ENCODE data around the gene ADAMTS17.

The ADAMTS17 gene

DNA sequence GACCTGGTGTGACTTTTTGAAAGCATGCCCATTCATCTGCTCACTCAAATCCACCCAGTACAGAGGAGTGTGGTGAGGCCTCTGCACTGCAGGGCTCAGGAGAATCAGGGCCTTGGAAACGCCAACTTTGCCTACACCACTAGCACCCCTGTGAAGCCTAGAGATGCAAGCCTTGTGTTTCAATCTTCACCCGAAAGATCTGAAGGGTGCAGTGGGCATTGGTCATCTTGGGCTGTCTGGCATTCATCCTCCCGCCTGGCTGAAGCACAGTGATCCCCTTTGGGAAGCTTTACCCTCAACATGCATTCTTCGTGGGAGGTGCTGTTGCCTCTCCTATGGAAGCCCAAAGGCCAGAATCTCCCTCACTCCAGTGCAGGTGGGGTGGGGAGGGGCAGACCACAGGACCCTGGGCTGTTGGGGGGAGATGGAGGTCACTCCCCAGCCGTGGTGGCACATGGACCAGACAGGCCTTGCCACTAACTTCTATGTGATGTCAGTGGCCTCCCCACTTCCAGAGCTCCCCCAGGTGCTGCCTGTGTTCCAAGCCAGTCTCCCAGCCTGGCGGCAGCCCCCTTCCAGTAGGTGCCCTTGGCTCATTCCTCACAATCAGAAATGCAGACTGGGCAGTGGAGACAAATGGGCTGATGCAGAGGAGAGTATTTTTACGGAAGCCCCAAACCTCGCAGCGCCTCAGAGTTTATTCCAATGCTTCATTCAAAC lies 92.5 kb downstream of the ADAMTS17 start:
- H3K4me1 ChIP-seq (ENCODE audit: control insufficient read depth, insufficient read depth, low read length), result peaks cover 2% of the 10 kb centered on the region
- H3K27ac ChIP-seq (ENCODE audit: low read length), result no peak overlapping the region
- no peaks in the 10 kb centered on the region for H3K27me3 ChIP-seq (ENCODE audit: control insufficient read depth in 1 of 2, insufficient read depth in 2 of 2, low read length in 2 of 2)
- no peaks in the 10 kb centered on the region for H3K36me3 ChIP-seq (ENCODE audit: control insufficient read depth in 2 of 2, insufficient read depth in 2 of 2, low read length in 2 of 2)
- no peaks in the 10 kb centered on the region for H3K9me3 ChIP-seq (ENCODE audit: control insufficient read depth in 2 of 2, low read length in 2 of 2)
- no peak overlapping the region for H3K4me3 ChIP-seq (ENCODE audit: low read length in 2 of 2)
- no peak overlapping the region for H3K9ac ChIP-seq (ENCODE audit: low read length in 2 of 2)

DNA sequence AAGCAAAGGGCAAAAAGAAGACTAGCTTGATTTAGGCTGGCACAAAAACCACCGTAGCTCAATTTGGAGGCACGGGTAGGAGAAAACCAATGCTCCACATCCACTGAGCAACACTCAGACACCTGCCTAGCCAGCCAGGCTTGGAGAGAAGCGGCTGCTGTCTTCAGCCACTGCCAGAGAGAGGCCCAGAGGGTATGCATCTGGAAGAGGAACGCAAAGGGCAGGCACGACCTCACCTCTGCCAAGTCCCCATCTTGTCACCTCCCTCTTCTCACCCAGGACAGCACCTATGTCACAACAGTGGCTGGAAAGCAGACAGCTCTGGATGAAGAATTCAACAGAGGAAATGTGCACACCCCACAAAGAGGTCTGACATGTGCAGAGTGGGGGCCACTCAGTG lies 93.5 kb downstream of the ADAMTS17 start:
- Histone ChIP-seq H3K27me3 (ENCODE audit: control insufficient read depth in 1 of 2, insufficient read depth in 2 of 2, low read length in 2 of 2) (no peaks in the 10 kb centered on the region), H3K9ac (ENCODE audit: low read length in 2 of 2) (no peak overlapping the region), H3K27ac (ENCODE audit: low read length) (no peak overlapping the region), H3K36me3 (ENCODE audit: control insufficient read depth in 2 of 2, insufficient read depth in 2 of 2, low read length in 2 of 2) (no peaks in the 10 kb centered on the region), H3K9me3 (ENCODE audit: control insufficient read depth in 2 of 2, low read length in 2 of 2) (no peaks in the 10 kb centered on the region), H3K4me3 (ENCODE audit: low read length in 2 of 2) (no peak overlapping the region), H3K4me1 (ENCODE audit: control insufficient read depth, insufficient read depth, low read length) (peaks cover 2% of the 10 kb centered on the region)

DNA sequence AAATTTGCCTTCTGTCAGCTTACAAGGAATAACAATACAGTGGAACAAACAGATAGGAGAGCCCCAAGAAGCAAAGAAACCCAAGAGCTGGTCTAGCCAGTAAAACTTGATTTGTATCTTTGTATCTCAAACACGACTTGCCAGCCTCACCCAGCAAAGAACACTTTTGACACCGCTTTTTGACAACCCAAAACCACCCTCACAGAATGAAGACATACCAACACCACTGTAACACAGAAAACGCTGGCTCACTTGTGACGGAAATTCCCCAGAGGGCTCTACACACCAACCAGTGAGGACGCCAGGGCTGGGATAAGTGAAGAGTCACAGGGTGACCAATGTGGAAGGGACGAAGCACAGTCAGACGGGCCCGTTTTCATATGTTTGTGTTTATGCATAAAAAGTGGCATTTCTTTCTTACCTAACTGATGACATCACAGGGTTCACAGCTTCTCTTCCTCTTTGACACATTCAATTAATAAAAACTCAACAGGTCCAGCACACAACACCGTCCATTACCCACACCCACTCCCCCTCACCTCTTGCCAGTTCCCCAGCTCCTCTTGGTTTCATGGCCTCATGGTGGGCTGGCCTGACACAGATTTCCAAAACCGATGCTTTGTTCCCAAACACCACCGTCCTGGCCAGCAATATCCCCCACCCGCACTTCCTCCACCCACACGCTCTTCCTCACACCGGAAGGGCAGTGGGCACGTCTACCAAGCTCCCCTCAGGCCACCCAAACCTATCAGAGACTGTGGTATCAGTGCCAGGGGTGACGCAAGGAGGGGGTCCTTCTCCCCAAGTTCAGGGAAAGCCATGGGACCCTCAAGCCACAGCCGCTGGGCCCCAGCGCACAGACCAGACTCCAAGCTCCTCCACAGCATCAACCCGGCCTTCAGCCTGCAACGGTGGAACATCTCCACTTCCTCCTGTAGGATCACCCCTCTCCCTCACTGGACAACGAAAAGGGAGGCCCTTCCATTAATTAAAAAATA lies 94.2 kb downstream of the ADAMTS17 start:
- Histone ChIP-seq H3K4me3 (ENCODE audit: low read length in 2 of 2) (no peak overlapping the region), H3K27me3 (ENCODE audit: control insufficient read depth in 1 of 2, insufficient read depth in 2 of 2, low read length in 2 of 2) (no peaks in the 10 kb centered on the region), H3K27ac (ENCODE audit: low read length) (no peak overlapping the region), H3K9me3 (ENCODE audit: control insufficient read depth in 2 of 2, low read length in 2 of 2) (no peaks in the 10 kb centered on the region), H3K4me1 (ENCODE audit: control insufficient read depth, insufficient read depth, low read length) (peaks cover 2% of the 10 kb centered on the region), H3K36me3 (ENCODE audit: control insufficient read depth in 2 of 2, insufficient read depth in 2 of 2, low read length in 2 of 2) (no peaks in the 10 kb centered on the region), H3K9ac (ENCODE audit: low read length in 2 of 2) (no peak overlapping the region)

DNA sequence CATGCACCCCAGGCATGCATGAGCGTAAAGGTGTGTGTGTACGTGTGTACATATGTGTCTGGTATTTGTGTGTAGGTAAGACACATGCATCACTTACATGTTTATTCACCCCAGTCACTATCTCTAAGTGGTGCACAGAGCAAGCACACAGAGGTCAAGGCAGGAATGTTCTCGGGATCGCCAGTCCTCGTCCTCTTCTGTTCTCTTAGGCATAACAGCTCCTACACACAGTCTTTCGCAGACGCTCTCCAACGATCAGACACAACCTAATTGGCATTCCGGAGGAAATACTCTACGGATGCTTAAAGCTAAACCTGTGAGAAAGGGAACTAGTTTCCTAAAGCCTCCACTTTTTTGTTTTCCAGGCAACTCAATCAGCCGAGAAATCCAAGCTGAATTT lies 95.9 kb downstream of the ADAMTS17 start:
- no peaks in the 10 kb centered on the region for H3K27me3 ChIP-seq (ENCODE audit: control insufficient read depth in 1 of 2, insufficient read depth in 2 of 2, low read length in 2 of 2)
- H3K4me3 ChIP-seq (ENCODE audit: low read length in 2 of 2), result no peak overlapping the region
- H3K9ac ChIP-seq (ENCODE audit: low read length in 2 of 2), result no peak overlapping the region
- no peaks in the 10 kb centered on the region for H3K36me3 ChIP-seq (ENCODE audit: control insufficient read depth in 2 of 2, insufficient read depth in 2 of 2, low read length in 2 of 2)
- H3K9me3 ChIP-seq (ENCODE audit: control insufficient read depth in 2 of 2, low read length in 2 of 2), result no peaks in the 10 kb centered on the region
- no peak overlapping the region for H3K27ac ChIP-seq (ENCODE audit: low read length)
- peaks cover 4% of the 10 kb centered on the region for H3K4me1 ChIP-seq (ENCODE audit: control insufficient read depth, insufficient read depth, low read length)

DNA sequence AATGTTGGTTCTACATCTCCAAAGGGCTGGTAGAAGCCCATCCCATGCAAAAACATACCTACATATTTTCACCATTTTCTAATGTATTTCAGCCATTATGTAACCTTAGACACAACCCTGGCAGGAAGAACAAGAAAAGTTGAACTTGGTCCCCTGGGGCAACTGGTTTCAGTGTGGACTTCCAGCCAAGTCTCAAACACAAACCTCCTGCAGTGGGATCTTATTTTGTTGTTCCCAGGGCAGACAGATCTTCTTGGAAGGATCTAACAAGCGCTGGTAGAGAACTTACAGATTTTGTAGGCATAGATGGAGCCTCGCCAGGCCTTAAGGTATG lies 96.3 kb downstream of the ADAMTS17 start:
- H3K9me3 ChIP-seq (ENCODE audit: control insufficient read depth in 2 of 2, low read length in 2 of 2), result no peaks in the 10 kb centered on the region
- H3K4me1 ChIP-seq (ENCODE audit: control insufficient read depth, insufficient read depth, low read length), result peaks cover 4% of the 10 kb centered on the region
- H3K9ac ChIP-seq (ENCODE audit: low read length in 2 of 2), result no peak overlapping the region
- H3K36me3 ChIP-seq (ENCODE audit: control insufficient read depth in 2 of 2, insufficient read depth in 2 of 2, low read length in 2 of 2), result no peaks in the 10 kb centered on the region
- no peak overlapping the region for H3K4me3 ChIP-seq (ENCODE audit: low read length in 2 of 2)
- H3K27ac ChIP-seq (ENCODE audit: low read length), result no peak overlapping the region
- H3K27me3 ChIP-seq (ENCODE audit: control insufficient read depth in 1 of 2, insufficient read depth in 2 of 2, low read length in 2 of 2), result no peaks in the 10 kb centered on the region

DNA sequence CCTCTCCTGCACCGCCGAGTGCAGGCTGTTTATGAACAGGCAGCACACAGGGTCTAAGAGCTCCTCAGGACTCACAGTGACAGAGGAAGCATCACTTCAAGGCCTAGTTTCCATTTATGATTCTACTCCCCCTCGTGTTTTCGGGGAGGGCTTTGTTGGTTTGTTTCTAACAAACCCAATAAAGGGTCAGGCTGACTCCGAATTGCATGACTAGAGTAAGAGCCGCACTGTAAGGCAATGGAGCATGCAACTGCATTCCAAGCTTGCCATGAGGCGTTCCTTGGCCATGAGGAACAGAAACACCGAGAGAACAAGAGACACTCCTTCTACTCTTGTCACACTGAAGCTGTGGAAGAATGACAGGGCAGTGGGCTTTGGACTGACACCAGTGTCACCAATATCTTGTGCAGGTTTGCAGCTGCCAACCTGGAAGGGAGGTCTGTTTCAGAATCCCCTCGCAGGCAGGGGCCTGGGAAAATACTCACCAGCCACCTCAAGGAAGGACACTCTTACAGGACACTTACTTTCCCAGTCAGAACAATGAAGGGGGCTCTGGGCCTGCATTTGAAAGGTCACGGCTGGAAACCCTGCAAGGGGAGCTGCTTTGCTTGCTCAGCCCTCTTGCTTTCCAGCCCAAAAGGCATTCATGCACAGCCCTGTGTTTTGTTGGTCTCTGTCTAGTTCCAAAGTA lies 96.8 kb downstream of the ADAMTS17 start:
- H3K4me1 ChIP-seq (ENCODE audit: control insufficient read depth, insufficient read depth, low read length), result peaks cover 4% of the 10 kb centered on the region
- no peaks in the 10 kb centered on the region for H3K36me3 ChIP-seq (ENCODE audit: control insufficient read depth in 2 of 2, insufficient read depth in 2 of 2, low read length in 2 of 2)

DNA sequence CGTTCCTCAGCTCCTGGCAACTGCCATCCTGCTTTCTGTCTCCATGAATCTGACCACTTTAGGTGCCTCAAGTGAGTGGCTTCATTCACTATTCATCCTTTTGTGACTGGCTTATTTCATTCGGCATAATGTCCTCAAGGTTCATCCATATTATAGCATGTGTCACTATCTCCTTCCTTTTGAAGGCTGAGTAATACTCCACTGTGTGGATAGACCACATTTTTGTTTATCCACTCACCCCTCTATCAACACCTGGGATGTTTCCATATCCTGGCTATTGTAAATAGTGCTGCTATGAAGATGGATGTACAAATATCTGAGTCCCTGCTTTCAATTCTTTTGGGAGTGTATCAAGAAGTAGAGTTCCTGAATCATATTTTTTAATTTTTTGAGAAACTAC lies 98.8 kb downstream of the ADAMTS17 start:
- H3K9me3 ChIP-seq (ENCODE audit: control insufficient read depth in 2 of 2, low read length in 2 of 2), result no peaks in the 10 kb centered on the region
- H3K4me1 ChIP-seq (ENCODE audit: control insufficient read depth, insufficient read depth, low read length), result peaks cover 4% of the 10 kb centered on the region
- no peak overlapping the region for H3K27ac ChIP-seq (ENCODE audit: low read length)
- H3K9ac ChIP-seq (ENCODE audit: low read length in 2 of 2), result no peak overlapping the region
- H3K4me3 ChIP-seq (ENCODE audit: low read length in 2 of 2), result no peak overlapping the region
- H3K36me3 ChIP-seq (ENCODE audit: control insufficient read depth in 2 of 2, insufficient read depth in 2 of 2, low read length in 2 of 2), result no peaks in the 10 kb centered on the region
- H3K27me3 ChIP-seq (ENCODE audit: control insufficient read depth in 1 of 2, insufficient read depth in 2 of 2, low read length in 2 of 2), result no peaks in the 10 kb centered on the region

More for the DNA sequence above, 96.8 kb downstream of the ADAMTS17 start:
- no peaks in the 10 kb centered on the region for H3K9me3 ChIP-seq (ENCODE audit: control insufficient read depth in 2 of 2, low read length in 2 of 2)
- H3K9ac ChIP-seq (ENCODE audit: low read length in 2 of 2), result no peak overlapping the region
- H3K27me3 ChIP-seq (ENCODE audit: control insufficient read depth in 1 of 2, insufficient read depth in 2 of 2, low read length in 2 of 2), result no peaks in the 10 kb centered on the region
- H3K4me3 ChIP-seq (ENCODE audit: low read length in 2 of 2), result no peak overlapping the region
- H3K27ac ChIP-seq (ENCODE audit: low read length), result no peak overlapping the region

DNA sequence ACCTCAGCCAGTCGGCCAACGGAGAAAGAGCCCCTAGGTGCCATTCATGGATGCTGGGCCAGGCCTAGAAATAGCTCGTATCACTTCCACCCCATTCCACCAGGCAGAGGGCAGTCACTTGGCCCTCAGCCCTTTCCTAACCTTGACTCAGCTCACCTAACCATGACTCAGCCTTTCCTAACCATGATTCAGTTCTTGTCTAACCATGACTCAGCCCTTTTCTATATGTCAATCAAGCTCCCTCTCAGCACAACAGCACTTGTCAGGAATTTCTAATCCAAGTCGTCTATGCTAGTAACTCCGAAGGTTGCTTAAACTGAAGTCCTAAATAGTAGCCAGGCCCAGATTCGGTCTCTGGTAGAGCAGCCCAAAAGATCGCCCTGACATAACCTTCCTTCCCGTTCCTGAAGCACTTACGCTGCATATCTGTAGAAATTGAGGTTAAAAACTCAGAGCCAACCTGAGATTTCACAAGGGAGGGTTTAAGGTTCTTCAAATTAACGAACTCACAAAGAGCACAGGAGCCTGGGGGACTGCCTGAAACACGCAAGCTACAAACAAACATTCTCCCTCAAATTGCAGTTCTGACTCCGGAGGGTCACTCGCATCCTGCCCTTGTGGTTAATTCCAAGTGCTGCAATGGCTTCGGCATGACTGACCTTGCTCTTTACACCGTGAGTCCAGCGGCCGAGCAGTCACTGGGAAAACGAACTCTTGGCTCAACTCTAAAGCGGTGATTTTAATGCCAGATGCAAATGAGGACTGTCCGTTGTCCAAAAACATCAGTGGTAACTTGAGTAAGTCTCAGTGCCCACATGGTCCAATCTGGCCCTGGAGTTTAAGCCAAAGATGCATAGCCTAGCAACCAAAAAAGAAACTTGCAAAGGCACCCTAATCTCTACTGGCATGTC lies 99.9 kb downstream of the ADAMTS17 start:
- Histone ChIP-seq H3K27me3 (ENCODE audit: control insufficient read depth in 1 of 2, insufficient read depth in 2 of 2, low read length in 2 of 2) (no peaks in the 10 kb centered on the region), H3K4me1 (ENCODE audit: control insufficient read depth, insufficient read depth, low read length) (peaks cover 4% of the 10 kb centered on the region), H3K4me3 (ENCODE audit: low read length in 2 of 2) (no peak overlapping the region), H3K36me3 (ENCODE audit: control insufficient read depth in 2 of 2, insufficient read depth in 2 of 2, low read length in 2 of 2) (no peaks in the 10 kb centered on the region), H3K9ac (ENCODE audit: low read length in 2 of 2) (no peak overlapping the region), H3K27ac (ENCODE audit: low read length) (no peak overlapping the region), H3K9me3 (ENCODE audit: control insufficient read depth in 2 of 2, low read length in 2 of 2) (no peaks in the 10 kb centered on the region)

DNA sequence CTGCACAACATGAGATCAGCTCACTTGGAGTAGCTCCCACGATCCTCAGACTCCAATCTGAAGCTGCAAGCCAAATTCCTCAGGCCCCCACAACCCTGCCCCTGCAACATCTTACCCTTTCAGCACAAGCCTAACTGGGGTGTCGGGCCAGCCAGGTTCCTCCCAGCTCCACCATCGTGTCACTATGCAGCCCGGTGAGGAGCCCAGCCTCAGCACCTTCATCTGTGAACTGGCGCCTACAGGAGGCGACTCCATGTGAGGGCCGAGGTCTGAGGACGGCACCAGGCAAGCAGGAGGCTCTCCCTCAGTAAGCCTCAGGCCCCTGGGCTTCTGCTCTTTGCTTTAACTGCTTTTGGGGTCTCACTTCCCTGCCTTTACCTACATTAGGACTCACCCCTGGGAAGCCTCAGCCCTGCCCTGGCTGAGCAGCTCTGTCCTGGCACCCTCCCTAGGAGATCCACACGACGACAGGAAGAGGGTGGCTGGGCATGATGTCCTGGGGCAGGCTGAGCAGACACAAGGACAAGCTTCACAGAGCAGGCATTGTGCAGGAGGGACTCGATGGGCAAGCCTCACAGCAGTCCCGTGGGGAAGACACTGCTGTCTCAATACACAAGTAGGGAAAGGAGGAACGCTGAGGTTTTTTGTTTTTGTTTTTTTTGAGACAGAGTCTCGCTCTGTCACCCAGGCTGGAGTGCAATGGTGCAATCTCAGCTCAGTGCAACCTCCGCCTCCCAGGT lies 104.6 kb downstream of the ADAMTS17 start:
- Histone ChIP-seq H3K4me3 (ENCODE audit: low read length in 2 of 2) (no peak overlapping the region), H3K27me3 (ENCODE audit: control insufficient read depth in 1 of 2, insufficient read depth in 2 of 2, low read length in 2 of 2) (no peaks in the 10 kb centered on the region), H3K4me1 (ENCODE audit: control insufficient read depth, insufficient read depth, low read length) (peaks cover 2% of the 10 kb centered on the region), H3K9me3 (ENCODE audit: control insufficient read depth in 2 of 2, low read length in 2 of 2) (no peaks in the 10 kb centered on the region), H3K9ac (ENCODE audit: low read length in 2 of 2) (no peak overlapping the region), H3K27ac (ENCODE audit: low read length) (no peak overlapping the region), H3K36me3 (ENCODE audit: control insufficient read depth in 2 of 2, insufficient read depth in 2 of 2, low read length in 2 of 2) (no peaks in the 10 kb centered on the region)

Data from stomach smooth muscle (tissue), 2 donors.